ENCODE measurements around the gene NR0B2. TPM values are rescaled to one million over a fixed set of nuclear protein-coding genes. Genes with fewer than 3 reads are reported as not detected.
A peak's percentile ranks its signal among the peaks of the same experiment; 100 is the strongest.

NR0B2 gene
- total and polyA plus RNA-seq, 2 of the 13 experiments (the other 11 are each of a cell fraction or from before 2014, with no cell fraction given), result 72.5 to 133 TPM

GRCh38 chr1:26900001-26900814 is 13.6 kb downstream of the NR0B2 start, which contains the start of gene GPATCH3 (continued):
- TF ChIP-seq ZNF362 (CRISPR knock-in tag; IDR thresholded peaks at IDR 0.05; ENCODE audit: borderline replicate concordance), result peak; percentile 36; the same call in 1 of the 2 replicates
- no peak for TF ChIP-seq CBX1 (IDR thresholded peaks at IDR 0.05; ENCODE audit: low read depth)
- no peak for TF ChIP-seq ZNF468 (CRISPR knock-in tag; IDR thresholded peaks at IDR 0.05)
- TF ChIP-seq ZNF260 (CRISPR knock-in tag; IDR thresholded peaks at IDR 0.05; ENCODE audit: borderline replicate concordance, low read depth), result no peak
- peak; percentile 78 for TF ChIP-seq ZNF501 (CRISPR knock-in tag; IDR thresholded peaks at IDR 0.05)
- no peak for TF ChIP-seq NFE2 (CRISPR knock-in tag; IDR thresholded peaks at IDR 0.05)
- no peak for TF ChIP-seq SNRNP70 (IDR thresholded peaks at IDR 0.05; ENCODE audit: low read depth, low read length)
- no peak; the same call in 1 of the 2 replicates for TF ChIP-seq ZNF205 (CRISPR knock-in tag; IDR thresholded peaks at IDR 0.05)
- TF ChIP-seq MYPOP (CRISPR knock-in tag; IDR thresholded peaks at IDR 0.05), result peak; percentile 71; the same call in 1 of the 2 replicates
- TF ChIP-seq ZNF747 (CRISPR knock-in tag; IDR thresholded peaks at IDR 0.05; ENCODE audit: borderline replicate concordance), result peak; percentile 41; the same call in 1 of the 2 replicates
- TF ChIP-seq PRDM4 (CRISPR knock-in tag; IDR thresholded peaks at IDR 0.05; ENCODE audit: borderline replicate concordance), result no peak
- peak; percentile 51; the same call in 1 of the 2 replicates for TF ChIP-seq CREM (IDR thresholded peaks at IDR 0.05)
- no peak for TF ChIP-seq CREM (CRISPR knock-in tag; IDR thresholded peaks at IDR 0.05)
- no peak for TF ChIP-seq FOXM1 (CRISPR knock-in tag; IDR thresholded peaks at IDR 0.05)
- TF ChIP-seq MIER3 (CRISPR knock-in tag; IDR thresholded peaks at IDR 0.05; ENCODE audit: borderline replicate concordance), result peak; percentile 93; the same call in 1 of the 2 replicates
- no peak for TF ChIP-seq ZNF441 (CRISPR knock-in tag; IDR thresholded peaks at IDR 0.05; ENCODE audit: borderline replicate concordance)
- TF ChIP-seq ZNF639 (CRISPR knock-in tag; conservative IDR thresholded peaks at IDR 0.05), result 0 out of 2 replicates have a peak, but pooled peaks have one; percentile 25
- no peak for TF ChIP-seq ZNF382 (CRISPR knock-in tag; IDR thresholded peaks at IDR 0.05; ENCODE audit: borderline replicate concordance)
- no peak for TF ChIP-seq ZNF414 (CRISPR knock-in tag; IDR thresholded peaks at IDR 0.05)
- no peak for TF ChIP-seq ZKSCAN8 (CRISPR knock-in tag; IDR thresholded peaks at IDR 0.05; ENCODE audit: borderline replicate concordance)
- 0 out of 2 replicates have a peak, but pooled peaks have one; percentile 5 for TF ChIP-seq ZBTB20 (CRISPR knock-in tag; IDR thresholded peaks at IDR 0.05; ENCODE audit: borderline replicate concordance, low read depth)

Data from HepG2 (cell line).